Measurements from ENCODE around the gene SNX20. TPM values are rescaled to one million over a fixed set of nuclear protein-coding genes. Genes with fewer than 3 reads are reported as not detected.

SNX20 gene
- total RNA-seq, 1 experiment from 2014 or later: not detected

DNA sequence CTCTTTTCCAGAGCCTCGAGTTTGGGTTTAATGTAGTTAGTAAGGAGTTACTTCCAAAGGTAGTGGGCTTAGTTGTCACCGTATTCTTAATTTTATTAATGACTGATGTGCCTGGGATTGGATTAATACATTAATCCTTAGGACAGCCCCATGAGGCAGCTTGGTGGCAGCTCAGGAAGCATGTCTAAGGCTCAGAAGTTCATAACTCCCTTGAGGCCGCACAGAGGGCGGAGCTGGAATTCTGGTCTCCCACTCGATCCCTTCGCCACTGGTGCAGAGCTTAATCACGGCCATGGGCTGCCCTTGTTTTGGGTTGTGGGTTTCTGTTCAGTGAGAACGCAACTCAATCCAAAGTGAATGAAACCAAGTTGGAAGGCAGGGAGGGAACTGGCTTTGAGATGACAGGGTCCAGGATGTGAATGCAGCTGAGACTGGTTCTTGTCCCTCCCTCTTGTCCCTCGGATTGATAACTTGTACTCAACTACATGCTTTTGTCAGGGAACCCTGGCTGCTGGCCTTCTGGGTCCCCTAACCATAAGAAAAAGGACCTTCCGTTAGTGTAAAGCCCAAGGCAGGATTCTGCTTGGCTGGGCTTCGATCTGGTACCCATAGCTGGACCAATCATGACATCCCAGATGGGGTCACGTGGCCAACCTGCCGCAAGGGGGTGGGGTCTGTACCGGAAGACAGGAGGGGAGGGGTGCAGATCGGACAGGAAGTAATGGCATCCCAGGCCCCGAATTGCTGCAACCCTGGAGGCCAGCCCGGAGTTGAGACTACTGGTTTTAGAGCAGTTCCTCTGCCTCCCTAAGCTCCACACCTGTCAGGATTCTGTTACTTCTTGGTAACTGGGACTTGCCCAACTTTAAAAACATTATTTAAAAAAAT is 45.4 kb downstream of the SNX20 start:
- DNase-seq (ENCODE audit: low read depth): peak; percentile 16

DNA sequence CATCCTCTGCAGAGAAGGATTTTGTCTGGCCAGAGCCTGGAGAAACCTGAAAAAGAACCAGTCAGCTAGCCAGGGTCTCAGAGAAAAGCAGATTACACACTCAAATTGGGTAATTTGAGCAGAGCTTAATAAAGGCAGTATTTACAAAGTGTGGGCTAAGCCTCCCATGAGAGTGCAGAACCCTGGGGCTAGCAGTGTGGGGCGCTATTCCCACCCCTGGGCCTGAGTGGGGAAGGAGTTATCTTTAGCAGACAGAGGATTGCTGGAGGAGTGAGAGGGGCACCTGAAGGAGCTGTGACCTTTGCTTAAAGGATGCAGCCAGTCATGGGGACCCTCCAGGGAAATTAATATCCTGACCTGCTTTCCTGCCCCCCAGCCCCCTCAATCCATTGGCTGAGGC is 46.2 kb downstream of the SNX20 start:
- DNase-seq (ENCODE audit: low read depth): no peak

DNA sequence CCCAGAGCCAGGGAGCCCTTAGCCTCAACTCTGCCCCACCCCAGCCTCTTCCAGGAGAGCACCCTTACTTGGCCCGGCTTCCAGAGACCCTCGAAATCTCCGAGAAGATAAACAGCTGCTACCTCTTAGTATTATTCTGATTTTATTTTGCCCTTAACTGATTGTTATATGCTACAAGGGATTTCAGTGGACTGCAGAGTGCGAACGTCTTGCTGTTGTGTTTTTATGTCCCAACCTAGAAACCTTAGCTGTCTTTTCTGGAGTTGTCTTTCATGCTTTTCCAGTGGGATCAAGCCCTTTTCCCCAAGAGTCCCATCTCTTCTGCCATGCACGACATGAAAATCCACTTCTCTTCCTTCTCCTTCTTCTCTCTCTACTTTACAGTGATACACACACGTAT is 47.0 kb downstream of the SNX20 start:
- DNase-seq (ENCODE audit: low read depth): no peak

DNA sequence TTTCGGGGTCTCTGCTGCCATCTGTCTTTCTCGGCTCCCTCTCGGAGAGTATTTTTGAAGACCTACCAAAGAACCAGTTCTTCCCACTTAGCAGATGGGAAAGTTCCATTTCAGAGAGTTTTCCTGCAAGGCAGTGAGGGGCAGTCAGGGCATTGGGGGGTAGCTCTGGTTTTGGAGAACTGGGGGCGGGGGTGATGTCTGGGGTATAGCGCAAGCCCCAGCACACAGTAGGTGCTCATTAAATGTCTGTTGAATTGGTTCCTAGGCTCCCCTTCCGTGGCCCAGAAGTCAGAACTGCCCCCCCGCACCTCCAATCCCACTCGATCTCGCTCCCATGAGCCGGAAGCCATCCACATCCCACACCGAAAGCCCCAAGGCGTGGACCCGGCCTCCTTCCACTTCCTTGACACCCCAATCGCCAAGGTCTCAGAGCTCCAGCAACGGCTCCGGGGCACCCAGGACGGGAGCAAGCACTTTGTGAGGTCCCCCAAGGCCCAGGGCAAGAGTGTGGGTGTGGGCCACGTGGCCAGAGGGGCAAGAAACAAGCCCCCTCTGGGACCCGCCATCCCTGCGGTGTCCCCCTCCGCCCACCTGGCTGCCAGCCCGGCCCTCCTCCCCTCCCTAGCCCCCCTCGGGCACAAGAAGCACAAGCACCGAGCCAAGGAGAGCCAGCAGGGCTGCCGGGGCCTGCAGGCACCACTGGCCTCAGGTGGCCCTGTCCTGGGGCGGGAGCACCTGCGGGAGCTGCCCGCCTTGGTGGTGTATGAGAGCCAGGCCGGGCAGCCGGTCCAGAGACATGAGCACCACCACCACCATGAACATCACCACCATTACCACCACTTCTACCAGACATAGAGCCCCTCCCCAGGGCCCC is 47.9 kb downstream of the SNX20 start:
- DNase-seq (ENCODE audit: low read depth): no peak

GRCh38 chr16:50631985-50632576 is 49.0 kb downstream of the SNX20 start:
- DNase-seq (ENCODE audit: low read depth): no peak

GRCh38 chr16:50631249-50631984 is 49.7 kb downstream of the SNX20 start:
- no peak for DNase-seq (ENCODE audit: low read depth)

DNA sequence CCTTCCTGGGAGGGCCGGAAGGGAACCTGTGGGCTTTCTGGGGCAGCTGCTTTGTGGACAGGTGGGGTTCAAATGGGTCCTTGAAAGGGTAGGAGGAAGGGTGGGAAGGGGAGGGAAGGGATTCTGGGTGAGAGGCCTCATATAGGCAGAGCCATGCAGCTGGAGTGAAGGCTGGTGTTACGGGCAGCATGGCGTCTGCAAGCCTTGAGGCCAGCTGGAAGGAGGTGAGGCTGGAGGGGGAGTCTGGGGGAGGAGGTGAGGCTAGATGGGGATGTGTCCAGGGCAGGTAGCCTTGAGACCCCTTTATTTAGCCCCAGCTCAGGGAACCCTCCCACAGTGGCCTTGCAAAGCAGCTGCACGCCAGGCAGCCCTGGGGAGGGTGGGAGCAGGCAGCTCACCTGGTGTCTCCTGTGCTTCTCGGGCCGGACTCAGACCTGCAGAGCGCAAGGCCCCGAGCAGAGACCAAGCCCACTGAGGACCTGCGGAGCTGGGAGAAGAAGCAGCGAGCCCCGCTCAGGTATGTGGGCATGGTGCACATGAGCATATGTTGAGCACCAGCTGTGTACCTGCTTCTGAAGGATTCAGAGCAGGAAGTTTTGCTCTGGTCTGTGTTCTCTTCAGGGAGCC is 50.6 kb downstream of the SNX20 start:
- no peak for DNase-seq (ENCODE audit: low read depth)

DNA sequence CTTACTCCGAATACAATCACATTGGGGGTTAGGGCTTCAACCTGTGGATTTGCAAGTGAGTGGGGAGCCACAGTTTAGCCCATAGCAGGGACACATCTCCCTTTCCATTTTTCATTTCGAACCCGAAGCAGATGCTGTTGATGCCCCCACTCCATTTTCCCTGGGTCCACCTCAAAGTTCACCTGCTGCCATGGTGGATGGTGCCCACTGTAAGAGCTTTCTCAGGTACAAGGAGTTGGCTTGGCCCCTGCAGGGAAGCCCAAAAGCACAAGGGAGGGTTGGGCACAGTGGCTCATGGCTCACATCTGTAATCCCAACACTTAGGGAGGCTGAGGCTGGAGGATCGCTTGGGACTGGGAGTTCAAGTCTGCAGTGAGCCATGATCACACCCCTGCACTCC is 51.8 kb downstream of the SNX20 start:
- no peak for DNase-seq (ENCODE audit: low read depth)

GRCh38 chr16:50628156-50628802 is 52.8 kb downstream of the SNX20 start:
- DNase-seq (ENCODE audit: low read depth): no peak

DNA sequence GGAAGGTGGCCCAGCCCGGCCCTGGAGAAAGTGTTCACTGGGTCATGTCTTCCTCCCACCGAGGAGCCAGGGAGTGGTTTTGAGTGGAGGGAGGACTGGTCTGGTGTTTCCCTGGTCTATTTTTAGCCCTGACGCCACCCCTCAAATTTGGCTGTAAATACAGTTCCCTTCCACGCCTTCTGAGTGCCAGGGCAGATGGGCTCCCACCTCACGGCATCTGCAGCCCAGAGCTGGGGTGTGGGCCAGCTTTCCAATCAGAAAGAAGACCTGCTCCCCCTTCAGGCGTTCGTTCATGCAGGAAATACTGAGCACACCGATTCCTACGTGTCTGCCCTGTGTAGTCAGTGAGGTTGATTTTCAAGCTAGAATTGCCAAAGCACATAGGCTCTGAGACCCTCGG is 53.7 kb downstream of the SNX20 start:
- DNase-seq (ENCODE audit: low read depth): peak; percentile 42

DNA sequence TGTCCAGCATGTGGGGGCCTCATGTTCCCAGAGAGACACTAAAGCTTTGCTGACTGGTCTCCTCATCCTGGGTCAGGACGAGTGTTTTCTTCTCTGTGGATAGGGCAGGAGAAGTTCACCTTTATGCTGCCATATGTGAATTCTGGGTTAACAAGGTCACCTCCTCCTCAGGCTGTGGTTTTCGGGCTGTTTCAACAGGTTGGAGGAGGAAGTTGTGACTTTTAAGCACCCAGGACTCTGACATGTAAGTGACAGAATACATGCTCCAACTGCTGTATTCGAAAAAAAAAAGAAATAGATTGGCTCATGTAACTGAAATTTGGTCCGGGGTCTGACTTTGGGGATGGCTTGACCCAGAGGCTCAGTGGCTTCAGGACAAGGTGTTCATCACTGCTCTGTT is 54.2 kb downstream of the SNX20 start:
- DNase-seq (ENCODE audit: low read depth): no peak

GRCh38 chr16:50625374-50625773 is 55.7 kb downstream of the SNX20 start:
- DNase-seq (ENCODE audit: low read depth): no peak

- DNase-seq (ENCODE audit: low read depth): no peak
Measured at GRCh38 chr16:50624449-50624970, 56.6 kb downstream of the SNX20 start.

- no peak for DNase-seq (ENCODE audit: low read depth)
Measured at GRCh38 chr16:50622643-50623369, 58.3 kb downstream of the SNX20 start.

GRCh38 chr16:50622029-50622428 is 59.1 kb downstream of the SNX20 start:
- no peak for DNase-seq (ENCODE audit: low read depth)
